Head of caudate nucleus (tissue), 42 donors: ENCODE results near the gene OR2W1.

Experiments
- DNase-seq, 42 donors: peaks; one replicate each; pipeline versions ENCODE4 v3.0.0 to v3.0.0-alpha.2; 2020 to 2021; ENCODE audit warnings: mixed read lengths in 7 of 42
- intact Hi-C: fragments of 100-400 bp; cut with DNase I; formaldehyde crosslinking; loops from one replicate; pipeline ENCODE4 v1.15.0; 2022

The OR2W1 gene, protein sequence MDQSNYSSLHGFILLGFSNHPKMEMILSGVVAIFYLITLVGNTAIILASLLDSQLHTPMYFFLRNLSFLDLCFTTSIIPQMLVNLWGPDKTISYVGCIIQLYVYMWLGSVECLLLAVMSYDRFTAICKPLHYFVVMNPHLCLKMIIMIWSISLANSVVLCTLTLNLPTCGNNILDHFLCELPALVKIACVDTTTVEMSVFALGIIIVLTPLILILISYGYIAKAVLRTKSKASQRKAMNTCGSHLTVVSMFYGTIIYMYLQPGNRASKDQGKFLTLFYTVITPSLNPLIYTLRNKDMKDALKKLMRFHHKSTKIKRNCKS

DNA sequence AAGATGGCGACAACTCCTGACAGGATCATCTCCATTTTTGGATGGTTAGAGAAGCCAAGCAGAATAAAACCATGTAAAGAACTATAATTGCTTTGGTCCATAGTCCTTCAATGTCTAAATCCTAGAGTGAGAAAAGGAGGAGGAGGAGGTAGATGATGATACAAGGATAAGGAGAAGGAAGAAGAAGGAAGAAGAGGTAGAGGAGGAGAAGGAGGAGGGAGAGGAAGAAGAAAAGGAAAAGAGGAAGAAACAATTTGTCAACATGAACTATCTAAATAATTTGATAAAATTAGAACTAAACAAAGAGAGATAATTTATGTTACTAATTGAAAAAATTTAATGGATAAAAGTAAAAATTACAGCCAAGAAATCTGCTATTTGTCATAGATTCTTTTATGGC is at the start of gene OR2W1:
OR2W1 (minus strand) TSS at position 101 of the 400 bp plus-strand sequence; CDS start at position 101, 0 bp downstream.
- intact Hi-C loops, result no loop called here
- DNase-seq, result no peak

- no peak for DNase-seq
- intact Hi-C loops, result no loop called here
These were observed 48.0 kb upstream of the OR2W1 start for GRCh38 chr6:29092957-29093356.

DNA sequence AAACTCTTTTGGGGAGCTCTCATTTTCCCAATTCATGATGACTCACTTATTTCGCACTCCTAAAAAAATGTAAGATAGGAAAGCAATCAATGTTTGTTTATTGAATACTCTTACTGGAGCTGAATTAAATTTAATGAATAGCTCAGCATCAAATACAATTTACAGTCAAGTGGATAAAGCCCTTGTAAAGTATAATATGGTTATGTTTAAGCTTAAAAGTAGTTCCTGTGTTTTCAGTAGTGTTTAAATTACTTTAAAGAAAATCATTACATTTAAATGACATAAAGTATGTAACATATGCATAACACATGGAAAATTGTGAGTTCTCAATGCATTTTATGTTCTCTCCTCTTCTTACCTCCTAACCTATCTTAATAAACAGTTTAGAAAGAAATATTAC is 42.2 kb upstream of the OR2W1 start, which contains the start of gene OR2B3:
OR2B3 (minus strand) TSS at position 101 of the 400 bp plus-strand sequence; CDS start at position 36, 65 bp downstream.
- no peak for DNase-seq
- intact Hi-C loops, result no loop called here

DNA sequence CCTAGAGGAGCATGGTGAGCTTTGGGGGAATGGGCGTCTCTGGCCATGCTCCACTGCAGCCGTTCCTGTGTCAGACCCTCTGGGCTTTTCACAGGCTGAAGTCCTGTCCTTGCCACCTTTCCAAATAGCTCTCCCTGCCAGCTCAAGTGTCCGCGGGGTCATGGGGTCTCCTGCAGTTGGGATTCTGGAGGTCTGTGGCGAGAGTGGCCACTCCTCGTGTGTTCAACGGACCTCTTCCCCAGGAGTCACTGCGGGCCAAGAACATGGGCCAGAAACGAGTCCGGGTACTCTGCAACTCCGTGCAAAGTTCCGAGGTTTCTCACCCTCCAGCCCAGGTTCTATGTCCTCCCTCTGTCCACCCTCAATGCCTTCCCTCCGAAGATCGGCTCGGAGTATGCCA is 37.5 kb upstream of the OR2W1 start:
- intact Hi-C loops, result no loop called here
- DNase-seq, result no peak

DNA sequence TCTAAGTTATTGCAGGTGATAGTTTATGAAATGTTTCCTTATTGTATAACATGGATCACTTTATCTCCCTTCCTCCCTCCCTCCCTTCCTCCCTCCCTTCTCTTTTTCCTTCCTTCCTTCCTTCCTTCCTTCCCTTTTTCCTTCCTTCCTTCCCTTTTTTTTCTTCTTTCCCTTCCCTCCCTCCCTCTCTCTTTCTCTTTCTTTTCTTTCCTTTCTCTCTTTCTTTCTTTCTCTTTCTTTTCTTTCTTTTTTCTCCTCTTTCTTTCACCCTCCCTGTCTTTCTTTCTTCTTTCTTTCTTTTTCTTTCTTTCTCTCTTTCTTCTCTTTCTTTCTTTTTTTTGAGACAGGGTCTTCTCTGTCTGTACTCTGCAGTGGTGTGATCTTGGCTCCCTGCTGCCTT is 36.3 kb upstream of the OR2W1 start:
- DNase-seq, result no peak
- intact Hi-C loops, result no loop called here

- intact Hi-C loops, result no loop called here
- DNase-seq, result no peak
These were observed 34.2 kb upstream of the OR2W1 start for GRCh38 chr6:29079203-29079602.

DNA sequence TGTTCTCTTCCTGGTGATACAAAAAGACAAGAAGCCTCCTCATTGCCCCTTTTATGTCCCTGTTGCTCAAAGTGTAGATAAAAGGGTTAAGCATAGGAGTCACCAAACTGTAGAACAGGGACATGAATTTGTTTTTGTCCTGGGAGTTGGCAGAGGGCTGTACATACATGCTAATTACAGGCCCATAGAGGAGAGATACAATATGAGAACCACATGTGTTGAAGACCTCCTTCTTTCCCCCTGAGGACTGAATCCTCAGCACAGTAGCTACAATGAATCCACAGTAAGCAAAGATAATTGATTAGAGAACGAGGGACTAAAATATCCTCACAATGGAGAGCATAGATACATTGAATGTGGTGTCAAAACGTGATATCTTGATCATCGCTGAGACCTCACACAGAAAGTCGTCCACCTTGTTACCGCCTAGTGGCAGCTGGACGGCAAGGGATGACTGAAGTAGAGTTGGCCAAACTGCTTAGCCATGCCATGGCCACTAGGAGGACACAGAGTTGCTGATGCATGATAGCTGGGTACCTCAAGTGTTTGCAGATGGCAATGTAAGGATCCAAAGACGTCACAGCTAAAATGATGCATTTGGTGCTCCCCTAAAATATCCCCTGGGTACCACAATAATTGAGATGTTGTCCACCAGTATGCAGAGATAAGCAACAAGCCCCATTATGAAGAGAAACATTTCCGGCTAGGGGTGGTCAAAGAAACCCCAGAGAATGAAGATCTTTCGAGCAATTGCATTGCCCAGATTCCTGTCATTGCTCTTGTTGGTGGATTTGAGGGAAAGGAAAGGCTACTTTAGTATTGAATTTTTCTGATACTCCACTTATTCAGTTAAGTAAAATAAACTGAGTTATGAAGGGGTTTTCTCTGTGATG is 27.1 kb upstream of the OR2W1 start:
- intact Hi-C loops, result no loop called here
- no peak for DNase-seq

DNA sequence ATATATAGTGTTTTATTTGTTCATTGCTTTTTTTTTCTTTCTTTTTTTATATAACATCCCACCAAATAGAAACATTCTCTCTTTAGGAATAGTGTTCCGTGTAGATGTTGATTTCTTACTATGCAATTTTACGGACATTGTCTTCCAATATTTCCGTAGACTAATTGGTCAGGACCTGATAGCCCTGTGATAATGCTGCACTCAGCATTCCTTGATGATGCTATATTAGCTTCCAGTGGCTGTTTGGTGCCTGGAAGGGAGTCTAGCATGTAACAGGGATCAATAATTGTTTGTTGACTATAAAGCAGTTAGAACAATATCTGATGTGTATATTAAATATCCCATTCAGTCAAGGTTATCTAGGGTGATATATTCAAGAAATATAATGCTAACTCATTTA is 6.7 kb upstream of the OR2W1 start:
- intact Hi-C loops, result no loop called here

GRCh38 chr6:29035951-29036350 is 9.0 kb downstream of the OR2W1 start:
- DNase-seq, result no peak
- intact Hi-C loops, result no loop called here

More for the DNA sequence above, 6.7 kb upstream of the OR2W1 start:
- no peak for DNase-seq

DNA sequence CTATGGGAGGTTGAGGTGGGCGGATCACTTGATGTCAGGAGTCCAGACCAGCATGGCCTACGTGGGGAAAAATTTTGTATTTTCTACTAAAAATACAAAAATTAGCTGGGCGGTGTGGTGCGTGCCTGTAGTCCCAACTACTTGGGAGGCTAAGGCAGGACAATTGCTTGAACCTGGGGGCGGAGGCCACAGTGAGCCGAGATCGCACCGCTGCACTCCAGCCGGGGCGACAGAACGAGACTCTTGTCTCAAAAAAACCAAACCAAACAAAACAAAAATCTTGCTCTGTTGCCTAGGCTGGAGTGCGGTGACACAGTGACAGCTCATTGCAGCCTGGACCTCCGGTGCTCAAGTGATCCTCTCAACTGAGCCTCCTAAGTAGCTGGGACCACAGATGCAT is 16.2 kb downstream of the OR2W1 start:
- intact Hi-C loops, result no loop called here
- DNase-seq, result no peak

DNA sequence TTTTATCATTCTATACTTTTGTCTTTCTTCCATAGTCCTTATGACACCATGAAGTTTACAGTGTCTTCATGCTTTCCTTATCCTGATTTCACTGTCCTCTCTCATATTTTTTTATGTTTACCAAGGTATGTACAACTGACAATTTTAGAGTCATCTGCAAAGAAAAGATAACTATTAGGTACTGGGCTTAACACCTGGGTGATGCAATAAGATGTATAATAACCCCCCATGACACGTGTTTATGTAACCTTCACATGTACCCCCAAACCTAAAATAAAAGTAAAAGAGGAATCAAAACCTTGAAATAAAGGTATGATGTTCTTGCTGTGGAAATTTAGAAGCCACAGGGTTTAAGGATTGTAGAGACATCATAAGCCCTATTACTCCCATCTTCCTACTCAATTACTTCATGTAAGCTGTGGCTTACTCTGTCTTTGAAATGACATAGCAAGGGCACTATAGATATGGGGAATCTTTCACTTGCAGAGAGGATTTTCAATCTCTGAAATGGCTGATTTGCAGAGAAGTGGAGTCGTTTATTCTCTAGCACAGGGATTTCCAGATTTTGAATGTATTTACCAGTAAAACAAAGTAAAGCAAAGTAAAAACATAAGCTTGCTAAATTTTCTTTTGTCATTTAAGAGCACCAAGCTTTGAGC is 18.9 kb downstream of the OR2W1 start:
- intact Hi-C loops, result no loop called here
- no peak for DNase-seq

GRCh38 chr6:29021434-29021833 is 23.5 kb downstream of the OR2W1 start:
- intact Hi-C loops, result no loop called here
- DNase-seq, result no peak

- no peak for DNase-seq
- intact Hi-C loops, result loop anchor here (5.0 to 10.0 kb wide), 3 partner anchors 155 to 332 kb away; no protein-coding TSS in a partner anchor
These were observed 25.3 kb downstream of the OR2W1 start for GRCh38 chr6:29019629-29020028.

GRCh38 chr6:29017428-29017802 is 27.6 kb downstream of the OR2W1 start:
- DNase-seq, result no peak
- intact Hi-C loops, result loop anchor here (5.0 to 10.0 kb wide), 3 partner anchors 153 to 330 kb away; no protein-coding TSS in a partner anchor

DNA sequence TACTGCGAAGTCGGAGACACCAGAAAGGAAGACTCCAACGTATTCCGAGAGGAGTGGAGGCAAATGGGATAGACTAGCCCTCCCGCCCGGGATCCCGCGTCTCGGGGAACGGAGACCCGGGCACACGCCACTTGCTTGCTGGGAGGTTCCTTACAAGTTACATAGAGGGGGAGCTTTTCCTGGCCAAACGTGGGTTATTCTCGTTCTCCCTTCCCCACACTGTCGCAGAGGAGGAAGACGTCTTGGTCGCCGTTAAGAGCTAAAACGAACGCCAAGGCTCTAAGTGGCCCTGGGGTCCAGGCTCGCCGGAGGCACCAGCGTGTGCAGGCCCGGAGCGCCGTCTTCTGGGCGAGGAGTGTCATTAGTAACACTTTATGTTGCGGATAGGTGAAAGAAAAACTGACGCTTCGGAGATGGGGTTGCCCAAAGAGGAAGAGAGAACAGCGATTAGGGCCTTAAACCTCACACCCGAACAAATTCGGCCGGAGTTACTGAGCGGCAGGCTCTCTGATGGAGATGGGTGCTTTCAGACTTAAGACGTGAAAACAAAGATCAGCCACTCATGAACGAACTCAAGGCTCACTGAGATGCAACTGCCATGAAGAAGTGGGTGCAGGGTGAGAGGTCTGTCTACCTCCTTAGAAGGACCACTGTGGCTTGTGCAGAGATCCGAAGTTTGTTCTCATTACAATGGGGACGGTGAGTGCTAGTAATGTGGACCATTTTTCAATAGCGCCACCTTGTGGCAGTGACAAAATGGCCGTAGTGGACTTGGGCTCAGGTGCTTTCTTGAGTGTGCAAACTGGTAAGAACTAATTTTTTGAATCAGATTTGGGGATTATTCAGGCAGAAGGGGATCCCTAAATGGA is 28.2 kb downstream of the OR2W1 start:
- intact Hi-C loops, result loop anchor here (5.0 to 10.0 kb wide), 3 partner anchors 152 to 329 kb away; no protein-coding TSS in a partner anchor
- DNase-seq, result peak; percentile 40 to 93 (median 82)

DNA sequence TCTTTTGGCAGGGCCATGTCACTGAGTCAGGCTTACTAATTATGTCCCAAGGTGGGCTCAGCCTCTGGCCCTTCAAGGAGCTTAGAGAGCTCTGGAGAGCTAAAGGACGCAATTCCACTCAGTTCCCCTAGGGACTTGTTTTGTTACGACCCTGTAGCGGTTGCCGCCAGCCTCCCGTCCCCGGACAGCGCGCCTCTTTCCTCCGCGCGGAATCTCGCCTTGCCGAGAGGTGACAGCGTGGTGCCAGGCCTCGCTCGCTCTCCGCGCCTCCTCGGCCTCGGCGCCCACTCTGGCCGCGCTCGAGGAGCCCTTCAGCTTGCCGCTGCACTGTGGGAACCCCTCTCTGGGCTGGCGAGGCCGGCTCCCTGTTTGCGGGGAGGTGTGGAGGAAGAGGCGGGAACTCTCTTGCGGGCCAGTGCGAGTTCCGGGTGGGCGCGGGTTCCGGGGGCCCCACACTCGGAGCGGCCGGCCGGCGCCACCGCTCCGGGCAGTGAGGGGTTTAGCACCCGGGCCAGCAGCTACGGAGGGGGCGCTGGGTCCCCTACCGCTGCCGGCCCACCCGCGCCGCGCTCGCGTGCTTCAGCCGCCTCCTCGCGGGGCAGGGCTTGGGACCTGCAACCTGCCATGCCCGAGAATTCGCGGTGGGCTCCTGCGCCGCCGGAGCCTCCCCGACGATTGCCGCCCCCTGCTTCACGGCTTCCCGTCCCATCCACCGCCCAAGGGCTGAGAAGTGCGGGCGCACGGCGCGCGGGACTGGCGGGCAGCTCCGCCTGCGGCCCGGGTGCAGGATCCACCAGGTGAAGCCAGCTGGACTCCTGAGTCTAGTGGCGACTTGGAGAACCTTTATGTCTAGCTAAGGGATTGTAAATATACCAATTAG is 30.0 kb downstream of the OR2W1 start:
- intact Hi-C loops, result loop anchor here (5.0 to 10.0 kb wide), 3 partner anchors 150 to 328 kb away; no protein-coding TSS in a partner anchor

DNA sequence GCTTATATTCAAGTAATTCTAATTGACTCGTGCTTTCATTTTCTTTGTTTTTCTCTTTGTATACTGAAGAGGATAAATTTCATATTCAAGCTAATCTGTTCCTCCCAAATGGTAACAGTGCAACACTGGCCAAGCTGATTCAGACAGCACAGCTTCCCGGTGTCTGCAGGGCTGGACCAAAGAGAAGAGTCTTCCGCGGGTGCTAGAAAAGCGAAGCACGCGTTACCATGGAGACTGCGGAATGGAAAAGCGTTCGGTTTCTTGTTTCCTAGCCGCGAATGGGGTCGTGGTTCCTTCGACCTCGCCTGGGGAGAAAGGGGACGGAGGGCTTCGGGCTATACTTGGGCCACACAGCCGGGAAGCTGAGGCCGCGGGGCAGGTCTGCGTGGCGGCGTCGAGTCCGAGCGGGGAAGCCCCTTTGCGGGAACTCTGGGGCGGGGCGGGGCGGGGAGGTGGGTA is 33.7 kb downstream of the OR2W1 start:
- DNase-seq, result peak in 40 of 42 donors; percentile 13 to 75 (median 44)
- intact Hi-C loops, result loop anchor here (10.0 kb wide), 1 partner anchor 147 kb away; no protein-coding TSS in a partner anchor

More for the DNA sequence above, 30.0 kb downstream of the OR2W1 start:
- DNase-seq, result no peak
